NCI-H2227 (cell line): ENCODE data around the gene PRR14L.
"Not testable (repeated sequence)": the region's sequence is repeated elsewhere in the genome, so short reads cannot be mapped to it uniquely, and the experiment has no call there.

Experiments used
- DNase-seq: peaks from one replicate; lab custom pipeline; 2025; ENCODE audit not compliant: unreplicated experiment; lab: John Stamatoyannopoulos, UW

PRR14L gene

DNA sequence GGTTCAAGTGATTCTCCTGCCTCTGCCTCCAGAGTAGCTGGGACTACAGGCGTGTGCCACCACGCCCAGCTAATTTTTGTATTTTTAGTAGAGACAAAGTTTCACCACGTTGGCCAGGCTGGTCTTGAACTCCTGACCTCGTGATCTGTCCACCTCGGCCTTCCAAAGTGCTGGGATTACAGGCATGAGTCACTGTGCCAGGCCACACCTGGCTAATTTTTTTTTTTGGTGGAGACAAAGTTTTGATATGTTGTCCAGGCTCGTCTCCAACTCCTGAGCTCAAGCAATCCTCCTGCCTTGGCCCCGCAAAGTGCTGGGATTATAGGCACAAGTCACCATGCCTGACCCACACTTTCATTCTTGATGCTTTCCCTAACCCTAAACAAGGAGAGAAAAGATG is 9.6 kb downstream of the PRR14L start:
- not testable (repeated sequence) for DNase-seq

DNA sequence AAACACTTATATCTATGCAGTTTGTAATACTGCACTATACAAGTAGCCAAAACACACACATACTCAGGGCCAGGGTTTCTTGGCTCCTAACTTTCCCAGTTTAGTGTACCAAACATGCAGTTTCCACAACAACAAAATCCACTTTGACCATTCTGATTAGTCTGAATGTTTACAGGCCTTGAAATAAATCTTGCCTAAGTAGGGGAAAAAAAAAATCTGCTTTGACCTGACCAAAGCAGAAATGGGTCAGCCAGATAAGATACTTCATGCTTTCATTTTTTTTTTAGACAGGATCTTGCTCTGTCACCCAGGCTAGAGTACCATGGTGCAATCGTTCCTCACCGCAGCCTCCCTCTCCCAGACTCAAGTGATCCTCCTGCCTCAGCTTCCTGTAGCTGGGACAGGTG is 10.1 kb downstream of the PRR14L start:
- DNase-seq = no peak

DNA sequence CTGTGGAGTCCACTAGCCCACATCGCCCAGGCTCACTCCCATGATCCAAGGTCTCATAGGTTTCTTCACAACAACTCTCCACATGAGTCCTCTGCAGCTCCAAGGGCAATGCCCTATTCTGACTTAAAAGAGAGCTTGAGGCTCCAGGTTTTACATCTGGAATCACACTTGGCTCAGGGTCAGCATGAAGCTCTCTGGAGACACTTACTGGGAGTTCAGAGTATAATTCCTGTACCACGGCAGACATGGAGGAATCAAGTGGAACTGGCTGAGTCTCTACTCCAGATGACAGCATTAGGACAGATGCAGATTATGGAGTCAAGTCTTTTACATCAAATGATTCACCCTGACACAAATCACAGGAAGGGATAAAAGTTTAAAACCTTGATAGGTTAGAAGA is 11.4 kb downstream of the PRR14L start:
- DNase-seq = no peak

DNA sequence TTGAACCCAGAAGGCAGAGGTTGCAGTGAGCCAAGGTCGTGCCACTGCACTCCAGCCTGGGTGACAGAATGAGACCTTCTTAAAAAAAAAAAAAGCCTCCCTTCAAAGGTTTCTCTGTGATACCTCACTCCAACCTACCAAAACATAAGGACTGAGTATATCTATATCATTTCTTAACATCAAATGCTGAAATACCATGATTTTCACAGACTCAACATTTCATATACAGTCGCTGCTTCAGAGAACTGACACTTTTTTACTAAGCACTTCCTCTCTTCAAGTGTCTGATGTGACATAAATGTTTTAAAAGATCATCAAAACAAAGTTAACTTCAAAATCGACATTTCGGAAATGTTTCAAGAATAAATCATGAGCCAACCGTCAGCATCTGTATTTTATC is 12.0 kb downstream of the PRR14L start:
- DNase-seq = no peak

DNA sequence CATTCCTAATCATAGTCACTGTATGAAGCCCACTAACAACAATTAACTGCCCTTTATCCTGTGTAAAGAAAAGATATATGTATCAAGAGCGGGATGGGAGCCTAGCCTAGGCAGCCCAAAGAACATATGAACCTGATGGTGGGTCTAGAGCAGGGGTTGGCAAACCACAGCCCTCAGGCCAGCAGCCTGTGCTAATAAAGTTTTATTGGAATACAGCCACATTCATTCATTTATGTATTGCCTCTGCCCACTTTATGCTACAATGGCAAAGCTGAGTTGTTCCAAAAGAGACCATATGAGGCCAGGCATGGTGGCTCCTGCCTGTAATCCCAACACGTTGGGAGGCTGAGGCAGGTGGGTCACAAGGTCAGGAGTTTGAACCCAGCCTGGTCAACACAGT is 13.5 kb downstream of the PRR14L start:
- no peak for DNase-seq

DNA sequence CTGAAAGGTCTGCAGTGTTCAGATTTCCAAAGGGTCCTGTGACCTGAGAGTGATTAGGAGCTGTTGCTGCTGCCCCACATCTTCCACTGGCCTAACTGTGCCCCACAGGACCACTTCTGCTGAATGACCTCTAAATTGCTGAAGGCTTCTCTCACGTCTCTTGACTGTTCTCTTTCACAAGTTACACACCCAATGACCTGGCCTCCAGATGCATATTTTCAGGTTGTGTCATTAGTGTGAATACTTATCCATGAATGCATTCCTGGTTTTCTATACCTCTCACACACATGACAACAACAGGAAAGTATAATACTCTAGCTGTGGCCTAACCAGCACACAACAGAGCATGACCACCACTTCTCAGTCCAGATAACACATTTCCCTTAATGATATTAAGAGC is 15.4 kb downstream of the PRR14L start:
- no peak for DNase-seq

DNA sequence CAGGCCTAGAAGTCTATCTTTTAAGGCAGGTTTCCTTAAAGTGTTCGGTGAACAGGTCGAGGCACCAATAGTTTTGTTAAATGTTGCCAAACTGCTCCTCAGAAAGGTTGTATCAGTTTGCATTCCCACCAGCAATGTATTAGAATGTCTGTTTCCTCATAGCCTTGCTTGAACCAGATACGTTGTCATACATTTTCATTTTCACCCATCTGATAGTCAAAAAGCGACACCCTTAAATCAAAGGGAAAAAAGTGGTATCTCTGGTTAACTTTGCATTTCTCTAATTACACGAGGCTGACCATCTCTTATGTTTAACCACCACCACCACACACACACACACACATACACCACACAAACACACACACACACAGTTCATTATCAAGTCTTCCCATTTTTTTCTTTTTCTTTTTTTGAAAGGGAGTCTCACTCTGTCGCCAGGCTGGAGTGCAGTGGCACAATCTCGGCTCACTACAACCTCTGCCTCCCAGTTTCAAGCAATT is 16.3 kb downstream of the PRR14L start:
- no peak for DNase-seq

DNA sequence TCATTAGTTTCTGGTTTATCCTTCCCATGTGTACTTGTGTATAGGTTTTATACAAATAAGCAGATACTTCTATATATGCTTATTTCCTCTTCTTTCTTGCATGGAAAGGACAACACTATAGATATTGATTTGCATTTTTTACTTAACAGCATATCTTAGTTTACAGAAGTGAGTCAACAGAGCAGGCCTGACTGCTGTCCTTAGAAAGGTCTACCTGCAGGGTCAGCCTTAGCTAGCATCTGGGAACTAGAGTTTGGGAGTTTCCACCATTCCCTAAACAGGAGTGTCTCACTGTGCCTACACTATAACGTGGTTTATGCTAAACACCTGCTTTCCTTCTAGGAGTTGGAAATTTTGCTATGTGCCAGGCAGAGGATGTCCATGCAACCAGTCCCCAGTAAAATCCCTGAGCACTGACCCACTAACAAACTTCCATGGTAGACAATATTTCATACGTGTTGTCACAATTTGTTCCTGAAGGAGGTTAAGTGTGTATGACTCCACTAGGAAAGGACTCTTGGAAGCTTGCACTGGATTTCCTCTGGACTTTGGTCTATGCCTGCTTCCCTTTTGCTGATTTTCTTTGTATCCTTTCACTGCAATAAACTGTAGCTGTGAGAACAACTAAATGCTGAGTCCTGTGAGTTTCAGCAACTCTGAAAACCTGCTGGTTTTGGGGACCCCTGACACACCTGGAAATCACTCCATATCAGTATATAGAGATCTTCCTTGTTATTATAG is 17.7 kb downstream of the PRR14L start:
- no peak for DNase-seq

DNA sequence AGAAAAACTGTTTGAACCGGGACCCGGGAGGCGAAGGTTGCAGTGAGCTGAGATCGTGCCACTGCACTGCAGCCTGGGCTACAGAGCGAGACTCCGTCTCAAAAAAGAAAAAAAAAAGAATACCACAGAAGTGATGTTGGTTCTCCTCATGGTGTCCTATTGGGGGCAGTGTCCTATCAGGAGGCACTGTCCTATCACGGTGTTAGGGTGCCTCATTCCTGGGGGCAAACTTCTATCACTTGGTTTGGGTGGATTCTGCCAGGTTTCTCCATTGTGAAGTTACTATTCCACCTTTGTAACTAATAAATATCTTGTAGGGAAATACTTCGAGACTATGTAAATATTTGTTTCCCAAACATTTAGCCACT is 19.6 kb downstream of the PRR14L start:
- no peak for DNase-seq

DNA sequence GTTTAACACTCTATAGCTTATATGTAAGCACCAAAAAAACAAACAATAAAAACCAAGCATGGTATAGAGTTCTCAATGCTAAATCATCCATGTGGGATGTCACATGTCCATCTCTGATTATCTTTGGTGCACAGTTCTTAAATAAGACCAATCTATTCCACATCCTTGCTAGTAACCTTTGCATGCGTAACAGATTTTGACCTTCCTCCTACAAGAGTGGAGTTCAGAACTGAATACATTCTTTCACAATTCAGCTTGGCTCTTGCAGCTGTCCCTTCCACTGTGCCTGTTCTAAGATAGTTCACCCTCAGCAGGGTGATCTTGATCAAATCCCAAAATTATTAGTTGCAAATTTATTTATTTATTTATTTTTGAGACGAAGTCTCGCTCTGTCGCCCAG is 21.1 kb downstream of the PRR14L start:
- no peak for DNase-seq

DNA sequence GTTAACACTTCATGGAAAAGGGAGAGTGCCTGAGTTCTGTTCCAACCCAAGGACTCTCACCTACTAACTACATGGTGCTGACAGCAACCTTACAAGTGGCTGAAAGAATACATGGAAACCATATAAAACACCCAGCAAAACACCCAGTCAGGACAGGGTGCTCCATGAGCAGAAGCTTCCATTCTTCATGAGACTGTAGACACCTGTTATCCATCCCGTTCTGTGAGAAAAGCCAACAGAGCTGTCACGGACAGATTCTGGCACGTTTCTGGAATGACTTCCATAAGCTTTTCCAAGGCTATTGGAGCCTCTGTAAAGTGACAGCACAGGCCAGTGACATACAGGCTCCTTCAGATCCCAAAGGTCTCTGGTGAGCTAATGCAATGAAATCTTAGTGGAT is 23.2 kb downstream of the PRR14L start:
- no peak for DNase-seq

DNA sequence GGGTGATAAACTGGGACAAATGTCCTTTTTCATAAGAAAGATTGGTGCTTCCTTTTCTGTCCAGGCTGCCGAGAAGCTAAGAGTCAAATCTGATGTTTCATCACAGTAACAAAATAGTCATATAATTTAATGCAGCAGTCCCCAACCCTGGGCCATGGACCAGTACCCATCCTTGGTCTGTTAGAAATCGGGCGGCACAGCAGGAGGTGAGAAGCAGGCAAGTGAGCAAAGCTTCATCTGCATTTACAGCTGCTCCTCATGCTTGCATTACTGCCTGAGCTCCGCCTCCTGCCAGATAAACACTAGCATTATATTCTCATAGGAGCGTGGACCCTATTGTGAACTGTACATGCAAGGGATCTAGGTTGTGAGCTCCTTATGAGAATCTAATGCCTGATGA is 26.2 kb downstream of the PRR14L start:
- DNase-seq = no peak

DNA sequence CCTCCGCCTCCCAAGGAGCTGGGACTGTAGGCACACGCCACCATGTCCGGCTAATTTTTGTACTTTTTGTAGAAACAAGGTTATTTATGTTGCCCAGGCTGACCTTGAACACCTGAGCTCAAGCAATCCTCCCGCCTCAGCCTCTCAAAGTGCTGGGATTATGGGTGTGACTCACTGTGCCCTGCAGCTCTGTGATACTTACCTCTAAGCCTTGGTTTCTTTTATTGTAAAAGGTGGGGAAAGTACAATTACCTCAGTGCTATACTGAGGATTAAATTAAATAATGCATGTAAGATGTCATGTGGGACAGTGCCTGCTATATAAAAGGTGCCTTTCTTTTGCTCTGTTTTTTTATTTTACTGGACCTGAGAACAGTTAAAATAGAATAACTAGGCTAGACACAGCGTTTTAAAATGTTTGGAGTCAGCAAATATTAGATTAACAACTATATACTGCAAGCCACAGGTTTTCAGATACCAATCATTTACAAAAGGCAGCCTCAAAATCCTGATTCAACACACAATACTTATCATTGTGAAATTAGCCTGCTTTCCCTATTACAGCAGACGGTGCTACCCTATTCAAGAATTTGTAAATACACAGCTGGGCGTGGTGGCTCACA is 30.0 kb downstream of the PRR14L start:
- no peak for DNase-seq

DNA sequence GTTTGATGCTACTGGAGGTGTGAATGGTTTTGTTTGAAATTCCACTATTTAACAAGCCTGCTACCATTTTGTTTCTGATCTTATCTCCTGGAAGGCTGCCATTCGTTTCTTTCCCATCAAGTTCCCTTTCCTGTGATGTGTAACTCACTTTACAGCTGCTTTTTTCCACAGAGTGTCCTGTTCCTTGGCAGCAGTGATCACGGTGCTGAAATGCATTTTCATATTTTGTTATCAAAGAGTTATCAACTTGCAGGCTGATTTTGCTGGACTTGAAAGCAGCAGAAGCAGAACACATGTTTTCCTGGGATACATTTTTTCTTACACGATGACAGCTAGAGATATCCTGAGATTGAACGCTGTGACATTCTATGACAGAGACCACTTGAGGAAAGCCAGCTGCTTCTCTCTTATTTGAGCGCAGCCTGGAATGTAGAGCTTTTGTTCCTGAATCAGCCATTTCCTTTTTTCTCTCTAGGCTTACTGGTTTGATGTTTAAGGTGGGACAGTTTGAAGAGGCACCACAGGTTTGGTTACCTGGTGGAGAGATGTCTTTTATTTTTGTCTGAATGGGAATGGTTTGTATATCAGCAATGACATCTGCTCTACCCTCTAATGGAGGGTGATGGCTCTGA is 34.7 kb downstream of the PRR14L start:
- DNase-seq = no peak

DNA sequence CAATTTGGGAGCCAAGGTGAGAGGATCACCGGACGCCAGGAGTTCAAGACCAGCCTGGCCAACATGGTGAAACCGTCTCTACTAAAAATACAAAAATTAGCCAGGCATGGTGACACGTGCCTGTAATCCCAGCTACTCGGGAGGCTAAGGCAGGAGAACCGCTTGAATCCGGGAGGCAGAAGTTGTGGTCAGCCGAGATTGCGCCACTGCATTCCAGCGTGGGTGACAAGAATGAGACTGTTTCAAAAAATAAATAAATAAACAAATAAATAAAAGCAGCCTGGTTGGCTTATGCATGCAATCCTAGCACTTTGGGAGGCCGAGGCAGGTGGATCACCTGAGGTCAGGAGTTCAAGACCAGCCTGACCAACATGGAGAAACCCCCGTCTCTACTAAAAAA is 38.7 kb downstream of the PRR14L start:
- DNase-seq = not testable (repeated sequence)

DNA sequence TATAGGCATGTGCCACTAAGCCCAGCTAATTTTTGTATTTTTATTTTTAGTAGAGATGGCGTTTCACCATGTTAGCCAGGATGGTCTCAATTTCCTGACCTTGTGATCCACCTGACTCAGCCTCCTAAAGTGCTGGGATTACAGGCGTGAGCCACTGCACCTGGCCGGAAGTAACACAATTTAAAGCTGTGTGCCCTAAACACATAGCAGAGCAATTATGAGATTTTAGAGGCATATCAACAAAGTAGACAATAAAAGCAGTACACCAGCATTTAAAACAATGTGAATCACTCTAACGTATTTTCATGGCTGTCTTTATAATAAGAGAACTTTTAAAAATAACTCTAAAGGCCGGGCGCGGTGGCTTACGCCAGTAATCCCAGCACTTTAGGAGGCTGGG is 42.4 kb downstream of the PRR14L start:
- no peak for DNase-seq

DNA sequence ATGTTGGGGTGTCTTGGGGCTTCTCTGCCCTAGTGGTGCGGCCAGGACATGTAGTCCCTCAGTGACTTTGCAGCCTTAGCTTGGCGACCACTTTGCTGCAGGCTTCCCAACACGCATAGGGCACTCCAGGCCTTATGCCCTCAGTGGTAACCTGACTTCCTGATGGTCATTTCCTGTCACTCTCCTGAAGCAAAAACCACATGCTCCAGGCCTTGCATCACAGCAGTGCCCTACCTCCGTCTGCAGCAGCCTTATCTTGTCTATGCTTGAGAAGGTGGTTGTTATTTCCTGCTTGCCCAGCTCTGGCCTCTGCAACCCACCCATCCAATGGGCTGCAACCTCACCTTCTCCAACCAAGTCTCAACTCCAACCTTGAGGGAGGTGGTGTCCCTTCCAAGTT is 54.5 kb downstream of the PRR14L start:
- no peak for DNase-seq

DNA sequence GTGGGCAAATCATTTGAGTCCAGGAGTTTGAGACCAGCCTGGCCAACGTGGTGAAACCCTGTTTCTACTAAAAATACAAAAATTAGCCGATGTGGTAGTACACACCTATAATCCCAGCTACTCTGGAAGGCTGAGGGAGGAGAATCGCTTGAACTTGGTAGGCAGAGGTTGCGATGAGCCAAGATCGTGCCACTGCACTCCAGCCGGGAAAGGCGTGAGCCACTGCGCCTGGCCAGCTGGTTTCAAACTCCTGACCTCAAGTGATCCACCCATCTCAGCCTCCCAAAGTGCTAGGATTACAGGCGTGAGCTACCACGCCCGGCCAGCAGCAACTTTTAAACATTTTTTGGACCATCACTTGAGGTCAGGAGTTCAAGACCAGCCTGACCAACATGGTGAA is 55.9 kb downstream of the PRR14L start:
- not testable (repeated sequence) for DNase-seq

DNA sequence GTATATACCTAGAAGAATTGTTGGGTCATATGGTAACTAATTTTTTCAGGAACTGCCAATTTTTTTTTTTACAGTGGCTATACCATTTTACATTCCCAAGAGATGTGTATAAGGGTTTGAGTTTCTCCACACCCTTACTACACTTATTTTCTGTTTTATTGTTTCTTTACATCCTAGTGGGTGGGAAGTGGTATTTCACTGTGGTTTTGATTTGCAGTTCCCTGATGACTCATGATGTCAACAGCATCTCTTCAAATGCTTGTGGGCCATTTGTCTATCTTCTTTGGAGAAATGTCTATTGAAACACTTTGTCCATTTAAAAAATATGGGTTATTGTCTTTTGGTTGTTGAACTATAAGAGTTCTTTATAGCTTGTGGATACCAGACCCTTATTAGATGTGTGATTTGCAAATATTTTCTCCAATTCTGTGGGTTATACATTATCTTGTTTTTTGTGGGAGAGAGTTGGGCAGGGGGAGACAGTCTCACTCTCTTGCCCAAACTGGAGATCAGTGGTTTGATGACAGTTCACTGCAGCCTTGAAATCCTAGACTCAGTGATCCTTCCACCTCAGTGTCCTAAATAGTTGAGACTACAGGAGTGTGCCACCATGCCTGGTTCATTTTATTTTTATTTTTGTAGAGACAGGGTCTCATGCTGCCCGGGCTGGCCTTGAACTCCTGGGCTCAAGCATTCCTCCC is 57.6 kb downstream of the PRR14L start:
- DNase-seq = no peak

DNA sequence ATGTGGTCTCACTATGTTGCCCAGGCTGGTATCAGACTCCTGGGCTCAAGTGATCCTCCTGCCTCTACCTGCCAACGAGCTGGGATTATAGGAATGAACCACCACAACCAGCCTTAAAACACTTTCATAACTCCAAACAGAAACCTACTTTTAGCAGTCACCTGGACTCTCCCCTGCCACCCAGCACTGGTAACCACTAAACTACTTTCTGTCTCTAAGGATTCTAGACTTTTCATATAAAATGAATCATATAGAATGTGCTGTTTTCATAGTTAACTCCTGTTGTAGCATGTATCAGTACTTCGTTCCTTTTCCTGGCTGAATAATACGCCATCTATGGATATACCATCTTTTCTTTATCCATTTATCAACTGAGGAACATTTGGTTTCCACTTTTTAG is 58.5 kb downstream of the PRR14L start:
- no peak for DNase-seq

DNA sequence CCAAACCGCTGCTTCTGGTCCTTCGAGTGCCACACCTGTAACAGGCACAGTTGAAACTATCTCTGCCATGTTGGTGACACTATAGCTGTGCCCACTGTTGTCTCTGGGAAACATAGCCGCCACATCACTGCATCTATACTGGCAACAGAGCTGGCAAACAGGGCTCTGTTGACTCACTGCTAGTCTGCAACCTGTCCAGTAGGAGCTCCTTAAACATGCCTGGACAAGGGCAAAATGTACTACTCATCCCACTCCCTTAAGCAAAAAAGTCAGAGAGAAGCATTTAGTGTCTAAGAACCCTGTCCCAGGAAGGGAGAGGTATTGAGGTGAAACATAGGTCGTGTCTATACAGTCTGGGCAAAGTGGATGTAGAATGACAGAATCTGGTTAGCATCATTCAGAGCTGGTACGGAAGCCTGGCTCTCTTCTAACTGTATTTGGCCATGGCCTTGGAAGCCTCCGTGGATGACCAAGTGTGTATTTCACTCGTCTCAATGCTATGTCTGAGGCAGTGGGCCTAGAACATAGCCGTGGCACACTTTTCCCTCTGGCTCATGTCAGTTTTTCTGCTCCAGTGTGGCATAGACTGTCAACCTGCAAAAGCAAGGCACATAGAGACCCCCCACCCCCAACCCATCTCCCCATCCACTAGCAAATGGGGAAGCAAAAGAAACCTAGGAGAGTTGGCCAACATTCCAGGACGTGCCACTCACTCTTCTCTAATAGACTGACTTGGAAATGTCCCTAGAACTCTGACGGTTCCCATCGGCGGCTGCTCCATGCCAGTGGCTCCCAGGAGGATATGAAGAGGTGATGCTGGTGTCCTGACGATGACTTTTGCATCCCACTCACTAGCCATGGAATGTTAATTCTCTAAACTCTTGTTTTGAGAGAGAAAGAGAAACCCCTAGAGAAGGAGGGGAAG is 66.5 kb downstream of the PRR14L start:
- no peak for DNase-seq
